GM18526 (cell line): ENCODE results near the gene MRPL47.

Source experiments
- POLR2A ChIP-seq: IDR thresholded peaks from 3 replicates; pipeline ENCODE4 v1.6.1; 2011; ENCODE audit not compliant: insufficient read length; ENCODE audit errors: extremely low read depth

Gene MRPL47

GRCh38 chr3:179604321-179605078 is at the start of gene MRPL47, which contains the start of gene NDUFB5:
TSS of gene MRPL47 (minus strand) at chr3:179604638. CDS start at chr3:179604624, 14 bp downstream.
TSS of gene NDUFB5 (plus strand) at chr3:179604794. CDS start at chr3:179604816, 22 bp downstream.
- TF ChIP-seq POLR2A, result peak; percentile 83

GRCh38 chr3:179653096-179653797 is 48.8 kb upstream of the MRPL47 start:
- peak; percentile 16 for TF ChIP-seq POLR2A

GRCh38 chr3:179652447-179653095 is 48.1 kb upstream of the MRPL47 start, which contains the start of gene USP13:
TSS of gene USP13 (plus strand) at chr3:179653040. CDS start at chr3:179653226, 186 bp downstream.
- TF ChIP-seq POLR2A, result no peak

GRCh38 chr3:179651687-179652446 is 47.4 kb upstream of the MRPL47 start:
- no peak for TF ChIP-seq POLR2A

- no peak for TF ChIP-seq POLR2A
Measured at GRCh38 chr3:179646177-179646576, 41.7 kb upstream of the MRPL47 start.

GRCh38 chr3:179642871-179643270 is 38.4 kb upstream of the MRPL47 start:
- no peak for TF ChIP-seq POLR2A

GRCh38 chr3:179640469-179640868 is 36.0 kb upstream of the MRPL47 start:
- no peak for TF ChIP-seq POLR2A

GRCh38 chr3:179630753-179631451 is 26.5 kb upstream of the MRPL47 start:
- no peak for TF ChIP-seq POLR2A

- no peak for TF ChIP-seq POLR2A
Measured at GRCh38 chr3:179624451-179624850, 20.0 kb upstream of the MRPL47 start.

- TF ChIP-seq POLR2A, result no peak
Measured at GRCh38 chr3:179622023-179622422, 17.6 kb upstream of the MRPL47 start.

GRCh38 chr3:179615458-179616173 is 11.2 kb upstream of the MRPL47 start:
- no peak for TF ChIP-seq POLR2A

GRCh38 chr3:179613807-179614206 is 9.4 kb upstream of the MRPL47 start:
- no peak for TF ChIP-seq POLR2A

- no peak for TF ChIP-seq POLR2A
Measured at GRCh38 chr3:179610066-179610465, 5.6 kb upstream of the MRPL47 start.
